Astrocyte of the cerebellum (primary cell): ENCODE data around the gene DMRT3.

Experiments used
- DNase-seq: peaks from one replicate; pipeline ENCODE4 v3.0.0-alpha.2; 2011; ENCODE audit warnings: low read depth
- H3K4me3 ChIP-seq: 2 replicates; pipeline ENCODE4 v1.5.1; 2011; ENCODE audit warnings: mild to moderate bottlenecking, low read depth, low read length, moderate library complexity
- in situ Hi-C: cut with HindIII; loops from 2 replicates; pipeline ENCODE4 v1.10.0; 2017; ENCODE audit warnings: low sequenced_read_pairs
- TF ChIP-seq, protein P1 (sequence below): IDR thresholded peaks from 2 replicates; pipeline ENCODE4 v1.5.1; 2012; ENCODE audit warnings: low read length, low read depth, moderate library complexity, mild to moderate bottlenecking; ENCODE audit errors: missing control alignments

Gene DMRT3

GRCh38 chr9:959914-960313 is 16.5 kb upstream of the DMRT3 start:
- in situ Hi-C loops = no loop called here
- TF ChIP-seq, protein P1, sequence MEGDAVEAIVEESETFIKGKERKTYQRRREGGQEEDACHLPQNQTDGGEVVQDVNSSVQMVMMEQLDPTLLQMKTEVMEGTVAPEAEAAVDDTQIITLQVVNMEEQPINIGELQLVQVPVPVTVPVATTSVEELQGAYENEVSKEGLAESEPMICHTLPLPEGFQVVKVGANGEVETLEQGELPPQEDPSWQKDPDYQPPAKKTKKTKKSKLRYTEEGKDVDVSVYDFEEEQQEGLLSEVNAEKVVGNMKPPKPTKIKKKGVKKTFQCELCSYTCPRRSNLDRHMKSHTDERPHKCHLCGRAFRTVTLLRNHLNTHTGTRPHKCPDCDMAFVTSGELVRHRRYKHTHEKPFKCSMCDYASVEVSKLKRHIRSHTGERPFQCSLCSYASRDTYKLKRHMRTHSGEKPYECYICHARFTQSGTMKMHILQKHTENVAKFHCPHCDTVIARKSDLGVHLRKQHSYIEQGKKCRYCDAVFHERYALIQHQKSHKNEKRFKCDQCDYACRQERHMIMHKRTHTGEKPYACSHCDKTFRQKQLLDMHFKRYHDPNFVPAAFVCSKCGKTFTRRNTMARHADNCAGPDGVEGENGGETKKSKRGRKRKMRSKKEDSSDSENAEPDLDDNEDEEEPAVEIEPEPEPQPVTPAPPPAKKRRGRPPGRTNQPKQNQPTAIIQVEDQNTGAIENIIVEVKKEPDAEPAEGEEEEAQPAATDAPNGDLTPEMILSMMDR = no peak
- H3K4me3 ChIP-seq = no peak overlapping the region
- DNase-seq = no peak

GRCh38 chr9:962023-962422 is 14.4 kb upstream of the DMRT3 start:
- in situ Hi-C loops = no loop called here
- no peak overlapping the region for H3K4me3 ChIP-seq
- TF ChIP-seq, protein P1 = no peak
- no peak for DNase-seq

GRCh38 chr9:965497-965896 is 11.0 kb upstream of the DMRT3 start:
- H3K4me3 ChIP-seq = no peak overlapping the region
- TF ChIP-seq, protein P1 = no peak
- in situ Hi-C loops = no loop called here
- no peak for DNase-seq

GRCh38 chr9:966870-967269 is 9.6 kb upstream of the DMRT3 start:
- in situ Hi-C loops = no loop called here
- TF ChIP-seq, protein P1 = no peak
- no peak overlapping the region for H3K4me3 ChIP-seq
- DNase-seq = no peak

GRCh38 chr9:967436-967835 is 9.0 kb upstream of the DMRT3 start:
- TF ChIP-seq, protein P1 = no peak
- DNase-seq = no peak
- H3K4me3 ChIP-seq = no peak overlapping the region
- in situ Hi-C loops = no loop called here

DNA sequence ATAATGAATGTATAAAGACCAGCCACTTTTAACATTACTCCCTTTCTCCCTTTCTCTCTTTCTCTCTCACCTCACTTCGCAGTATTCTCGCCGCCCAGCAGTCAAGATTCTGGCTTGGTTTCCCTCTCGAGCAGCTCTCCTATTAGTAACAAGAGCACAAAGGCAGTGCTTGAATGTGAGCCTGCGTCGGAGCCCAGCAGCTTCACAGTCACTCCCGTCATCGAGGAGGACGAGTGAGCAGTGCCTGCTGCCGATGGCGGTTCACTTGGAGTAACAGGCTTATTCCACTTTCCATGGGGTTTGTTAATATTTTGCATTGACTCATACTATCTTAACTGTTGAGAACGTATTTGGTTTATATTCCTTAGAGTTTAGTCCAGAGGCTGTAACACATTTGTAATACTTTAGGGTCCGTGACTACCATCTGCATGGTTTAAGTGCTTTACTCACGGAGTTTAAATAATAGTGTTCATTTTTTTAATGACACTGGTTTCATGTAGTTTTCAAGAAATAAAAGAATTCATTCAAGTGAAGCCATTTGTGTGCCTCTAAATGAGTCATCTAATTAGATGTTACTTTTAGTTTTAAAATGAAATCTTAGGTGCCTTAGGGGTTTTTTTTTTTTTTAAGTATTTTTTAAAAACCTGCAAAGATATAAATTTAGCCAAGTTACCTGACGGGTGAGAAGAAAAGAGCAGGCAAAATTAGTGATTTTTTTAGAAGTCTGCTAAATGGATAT is 8.4 kb upstream of the DMRT3 start:
- H3K4me3 ChIP-seq = no peak overlapping the region
- TF ChIP-seq, protein P1 = no peak
- DNase-seq = no peak
- in situ Hi-C loops = no loop called here
